GM19099 (cell line): ENCODE data around the gene GABRD.

ENCODE experiments used
- POLR2A ChIP-seq: IDR thresholded peaks from 3 replicates; pipeline ENCODE4 v1.6.1; 2011; ENCODE audit warnings: low read depth; ENCODE audit not compliant: insufficient read length; ENCODE audit errors: extremely low read depth

The GABRD gene

DNA sequence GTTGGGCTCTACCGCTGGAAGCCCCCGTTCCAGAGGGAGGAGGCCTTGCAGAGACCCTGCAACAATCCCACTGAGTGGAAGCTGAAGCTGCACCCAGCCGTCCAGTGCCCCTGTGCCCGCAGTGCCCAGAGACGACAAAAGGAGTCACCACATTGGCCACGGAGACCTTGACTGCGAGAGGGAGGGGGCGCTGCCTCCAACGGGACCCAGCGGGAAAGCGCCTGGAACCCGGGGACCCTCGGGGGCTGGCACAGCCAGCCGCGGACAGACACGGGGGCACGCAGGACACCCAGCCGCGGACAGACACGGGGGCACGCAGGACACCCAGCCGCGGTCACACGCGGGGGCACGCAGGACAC is 38.0 kb upstream of the GABRD start:
- no peak for TF ChIP-seq POLR2A

DNA sequence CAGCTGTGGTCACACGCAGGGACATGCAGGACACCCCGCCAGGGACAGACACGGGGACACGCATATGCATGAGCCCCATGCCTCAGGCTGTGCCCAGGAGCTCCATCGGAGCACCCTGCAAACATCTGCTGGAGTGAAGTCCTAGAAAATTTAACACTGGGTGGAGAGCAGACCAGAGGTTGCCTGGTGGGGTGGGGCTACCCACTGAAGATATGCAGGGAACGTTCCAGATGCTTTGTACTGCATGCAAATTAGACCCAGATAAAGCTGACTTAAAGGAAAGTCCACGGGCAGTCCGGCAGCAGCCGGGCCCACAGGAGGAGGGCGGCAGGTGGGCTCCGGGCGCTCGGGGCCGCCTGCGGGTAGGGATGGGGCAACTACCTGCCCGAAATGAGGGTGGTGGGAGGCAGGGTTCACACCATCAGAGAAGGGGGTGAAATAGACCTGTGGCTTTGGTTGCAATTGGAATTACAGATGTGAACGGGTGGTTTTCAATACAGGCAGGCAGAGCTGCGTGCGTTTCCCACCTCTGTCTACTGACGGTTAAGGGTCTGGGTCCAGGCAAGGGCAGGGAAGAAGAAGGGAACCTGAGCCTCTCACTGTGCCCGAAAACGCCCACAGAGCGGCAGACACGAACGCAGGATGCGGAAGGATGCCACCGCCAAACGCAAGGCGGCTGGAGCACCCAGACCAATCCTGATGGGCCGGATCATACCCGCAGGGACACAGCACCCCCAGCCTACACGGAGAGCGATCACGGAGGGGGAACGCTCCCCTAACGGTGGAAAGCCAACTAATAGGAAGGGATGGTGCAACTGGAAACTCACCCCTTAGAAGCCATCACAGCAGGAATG is 36.5 kb upstream of the GABRD start:
- TF ChIP-seq POLR2A: no peak

DNA sequence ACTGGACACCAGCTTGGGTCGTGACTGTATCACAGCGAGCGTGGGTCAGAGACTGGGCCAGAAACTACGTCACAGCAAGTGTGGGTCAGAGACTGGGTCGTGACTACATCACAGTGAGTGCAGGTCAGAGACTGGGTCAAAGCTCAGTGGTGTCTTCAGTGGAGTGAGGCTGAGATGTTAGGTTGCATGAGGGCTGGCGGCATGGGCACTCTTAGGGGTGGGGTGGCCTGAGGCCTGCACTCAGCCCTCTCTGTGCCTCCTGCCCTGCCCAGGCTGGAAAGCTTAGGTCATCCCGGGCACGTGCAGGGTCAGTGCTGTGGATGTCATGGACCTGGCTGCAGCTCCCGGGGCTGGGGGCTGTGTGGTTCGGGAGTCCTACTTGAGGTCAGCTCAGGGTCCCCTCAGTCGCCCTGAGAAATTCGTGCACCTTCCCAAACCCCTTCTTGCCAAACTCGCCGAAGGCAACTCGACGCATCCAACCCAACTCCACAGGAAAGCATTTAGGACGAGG is 34.5 kb upstream of the GABRD start:
- TF ChIP-seq POLR2A: no peak

DNA sequence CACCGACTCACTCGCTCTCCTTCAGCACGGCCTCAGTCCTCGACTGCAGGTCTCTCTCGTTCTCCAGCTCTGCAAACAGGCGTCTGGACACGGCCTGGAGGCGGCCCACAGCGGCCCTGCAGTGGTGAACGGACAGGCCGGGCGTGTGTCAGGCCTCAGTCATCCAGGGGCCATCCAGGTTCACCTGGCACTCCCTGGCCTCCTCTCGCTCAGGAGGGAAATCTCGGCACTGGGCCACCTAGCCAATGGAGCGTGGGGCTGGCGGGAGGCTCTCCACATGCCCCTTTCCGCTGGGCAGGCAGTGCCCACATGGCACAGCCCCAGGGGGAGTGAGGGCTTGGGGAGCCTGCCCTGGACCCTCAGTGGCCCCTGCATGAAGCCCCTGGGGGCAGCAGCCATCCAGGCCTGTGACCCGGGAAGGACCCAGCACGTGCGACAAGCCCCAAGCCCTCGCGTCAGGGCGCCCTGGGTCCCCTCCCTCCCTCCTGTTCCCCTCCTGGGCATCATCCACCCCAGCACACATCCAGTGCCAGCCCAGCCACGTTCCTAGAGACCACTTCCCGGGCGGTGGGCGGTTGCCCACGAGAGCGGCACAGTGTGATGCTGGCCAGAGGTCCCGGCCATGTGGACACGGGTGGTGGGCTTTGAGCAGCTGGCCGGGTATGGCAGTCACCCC is 33.6 kb upstream of the GABRD start:
- TF ChIP-seq POLR2A: no peak

DNA sequence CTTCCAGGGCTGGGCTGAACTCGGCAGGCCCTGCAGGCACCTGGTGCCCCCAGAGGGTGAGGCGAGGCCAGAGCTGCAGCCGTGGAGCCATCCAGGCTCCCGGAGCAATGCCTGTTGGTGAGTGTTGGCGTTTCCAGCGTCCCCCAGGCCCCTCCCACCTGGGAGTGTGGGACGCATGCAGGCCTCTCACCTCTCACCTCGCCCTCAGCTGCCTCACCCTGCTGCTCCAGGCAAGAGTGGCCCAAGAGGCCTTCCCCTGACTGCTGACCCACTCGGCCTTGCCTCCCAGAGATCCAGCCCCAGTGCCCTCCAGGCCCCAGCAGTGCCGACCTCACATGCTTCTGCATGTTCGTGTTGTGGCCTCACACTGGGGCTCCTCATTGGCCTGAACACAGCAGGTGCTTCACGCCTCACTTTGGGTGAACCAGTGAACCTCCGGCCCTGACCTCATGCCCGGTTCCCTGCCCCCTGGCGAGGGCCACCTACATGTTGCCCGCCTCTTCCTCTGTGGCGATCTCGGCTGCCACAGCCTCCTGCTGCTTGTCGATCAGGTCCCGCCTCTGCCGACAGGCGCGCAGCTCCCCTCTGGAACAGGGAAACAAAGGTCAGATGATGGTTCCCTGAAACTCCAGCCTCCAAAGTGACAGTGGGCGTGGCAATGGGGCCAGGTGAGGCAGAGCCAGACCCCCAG is 32.5 kb upstream of the GABRD start:
- no peak for TF ChIP-seq POLR2A

DNA sequence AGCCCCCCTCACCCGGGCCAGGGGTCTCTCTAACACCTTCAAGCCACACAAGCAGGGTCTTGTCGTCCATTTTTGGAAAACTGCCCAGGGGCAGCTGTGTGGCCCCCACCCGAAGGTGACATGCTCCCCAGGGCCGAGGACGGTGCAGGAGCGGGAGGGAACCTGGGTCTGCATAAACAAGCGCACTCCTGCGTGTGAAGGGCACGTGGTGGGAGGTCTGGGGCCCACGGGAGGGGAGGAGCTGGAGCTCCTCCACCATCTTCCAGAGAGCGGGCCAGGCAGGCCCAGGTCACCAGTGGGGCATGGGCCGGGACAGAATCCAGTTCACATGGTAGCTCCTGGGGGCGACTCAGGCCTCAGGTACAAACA is 32.0 kb upstream of the GABRD start:
- TF ChIP-seq POLR2A: no peak

DNA sequence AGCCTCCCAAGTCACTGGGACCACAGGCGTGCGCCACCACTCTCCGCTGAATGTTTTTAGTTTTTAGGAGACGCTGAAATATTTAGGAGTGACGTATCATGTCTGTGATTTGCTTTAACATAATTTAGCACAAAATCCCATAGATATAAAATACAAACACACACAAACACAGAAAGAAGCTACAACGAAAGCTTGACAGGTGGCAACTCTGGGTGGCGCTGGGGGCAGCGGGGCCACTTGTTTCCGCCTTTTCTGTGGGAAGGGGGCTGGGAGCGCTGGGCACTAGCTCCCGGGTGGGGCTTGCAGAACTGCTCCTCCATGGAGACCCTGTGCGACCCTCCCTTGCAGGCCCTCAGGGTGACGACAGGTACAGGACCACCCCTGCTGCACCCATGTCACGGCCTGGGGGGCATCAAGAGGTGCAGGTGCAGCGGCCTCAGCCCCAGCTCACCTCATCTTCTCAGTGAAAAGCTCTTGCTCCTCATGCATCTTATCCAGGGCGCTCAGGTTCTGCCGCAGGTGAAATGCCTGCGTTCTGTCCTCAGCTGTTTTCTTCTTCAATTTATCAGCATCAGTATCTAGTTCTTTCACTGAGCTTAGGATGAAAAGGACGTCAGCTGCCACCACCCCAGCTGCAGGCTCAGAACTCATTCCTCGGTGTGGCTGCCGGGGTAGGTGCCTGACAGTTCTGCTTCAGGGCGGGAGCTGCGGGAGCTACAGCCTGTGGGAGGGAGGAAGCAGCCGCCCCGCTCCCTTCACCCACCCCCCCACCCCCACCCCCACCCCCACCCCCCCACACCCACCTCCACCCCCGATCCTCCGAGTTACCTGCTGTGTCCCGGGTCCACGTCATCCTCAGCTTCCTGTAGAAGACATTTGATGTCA is 30.8 kb upstream of the GABRD start:
- no peak for TF ChIP-seq POLR2A

DNA sequence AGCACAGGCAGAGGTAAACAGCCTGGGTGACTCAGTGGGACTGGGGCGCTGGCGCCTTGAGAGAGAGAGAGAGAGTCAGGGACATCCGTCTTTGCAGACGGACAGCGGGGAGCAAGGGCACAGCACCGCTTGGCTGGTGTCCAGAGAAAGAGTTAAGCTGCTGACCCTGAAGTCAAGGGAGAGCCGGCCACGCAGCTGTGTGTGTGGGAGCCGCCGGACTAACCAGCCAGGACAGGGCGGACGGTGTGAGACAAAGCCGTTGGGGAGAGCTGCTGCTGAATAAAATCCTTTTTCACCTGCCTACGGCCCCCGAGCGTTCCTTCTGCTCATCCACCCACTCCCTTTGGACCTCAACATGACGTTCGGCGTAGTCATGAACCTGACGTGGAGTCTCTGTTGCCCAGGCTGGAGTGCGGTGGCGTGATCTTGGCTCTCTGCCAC is 30.0 kb upstream of the GABRD start:
- TF ChIP-seq POLR2A: no peak

DNA sequence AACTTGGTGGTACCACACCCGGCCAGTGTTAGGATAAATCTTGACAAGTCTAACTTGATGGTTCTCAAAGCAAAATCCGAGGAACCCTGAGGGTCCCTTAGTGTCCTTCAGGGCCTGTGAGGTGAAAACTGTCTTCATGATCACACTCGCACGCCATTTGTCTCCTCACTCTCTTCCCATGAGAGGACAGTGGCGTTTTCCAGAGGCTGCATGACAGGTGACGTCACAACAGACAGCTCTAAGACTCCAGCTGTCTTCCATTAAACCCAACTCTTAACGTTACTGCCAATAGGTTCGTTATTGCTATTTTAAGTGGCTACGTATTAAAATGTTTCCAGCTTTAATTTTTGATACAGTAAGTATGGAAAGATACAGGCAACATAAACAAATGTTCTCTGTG is 29.4 kb upstream of the GABRD start:
- TF ChIP-seq POLR2A: no peak

DNA sequence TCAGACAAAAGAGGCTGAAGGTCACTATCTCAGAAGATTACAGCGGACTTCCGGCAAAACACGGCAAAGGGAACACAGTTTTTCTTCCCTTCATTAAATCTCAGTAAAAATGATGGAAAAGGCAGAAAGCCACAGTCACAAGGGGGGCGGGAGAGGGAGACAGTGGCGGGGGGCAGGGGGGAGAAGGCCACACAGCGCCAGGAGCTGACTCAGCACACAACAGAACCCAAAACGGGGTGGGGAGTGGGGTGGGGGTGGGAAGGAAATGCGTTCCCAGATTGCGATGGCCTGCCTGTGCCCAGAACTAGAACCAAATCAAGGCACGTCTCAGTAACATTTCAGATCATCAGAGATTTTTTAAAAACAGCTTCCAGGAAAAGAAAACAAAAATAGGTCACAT is 28.9 kb upstream of the GABRD start:
- no peak for TF ChIP-seq POLR2A

DNA sequence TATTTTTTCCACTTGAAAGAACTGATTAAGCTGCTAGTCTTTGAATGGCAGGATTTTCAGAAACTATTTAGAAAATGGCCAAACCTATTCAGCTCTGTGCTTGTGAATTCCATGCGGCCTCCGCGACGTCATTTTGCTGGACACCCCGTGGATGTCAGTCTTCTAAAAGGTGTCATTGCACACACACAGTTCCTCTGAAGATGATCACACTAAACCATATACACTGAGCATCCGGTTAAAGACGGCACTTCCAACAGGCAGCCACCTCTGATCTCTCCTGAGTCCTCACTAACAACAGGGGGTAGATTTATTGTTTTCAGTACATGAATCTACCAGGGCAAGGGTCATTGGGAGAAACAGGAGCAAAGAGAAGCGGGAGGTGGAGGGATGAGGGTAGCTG is 24.6 kb upstream of the GABRD start:
- TF ChIP-seq POLR2A: no peak

DNA sequence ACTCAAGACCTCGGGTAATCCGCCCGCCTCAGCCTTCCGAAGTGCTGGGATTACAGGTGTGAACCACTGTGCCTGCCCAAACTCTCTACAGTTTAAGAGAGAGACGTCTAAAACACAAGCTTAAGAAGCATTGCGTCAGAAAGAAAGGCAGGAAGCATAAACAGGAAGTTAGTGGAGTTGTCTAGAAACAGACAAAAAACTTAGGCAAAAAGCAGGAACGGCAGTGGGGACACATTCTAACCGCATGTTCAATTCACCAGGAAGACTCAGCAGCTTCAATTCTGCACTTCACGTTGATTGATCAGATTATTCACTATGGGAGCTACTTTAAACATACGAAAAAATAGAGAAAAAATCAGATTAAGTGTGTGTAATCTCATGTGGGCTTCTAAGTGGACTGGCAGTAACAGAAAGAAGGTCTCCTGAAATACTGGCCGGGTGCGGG is 22.9 kb upstream of the GABRD start:
- TF ChIP-seq POLR2A: no peak

DNA sequence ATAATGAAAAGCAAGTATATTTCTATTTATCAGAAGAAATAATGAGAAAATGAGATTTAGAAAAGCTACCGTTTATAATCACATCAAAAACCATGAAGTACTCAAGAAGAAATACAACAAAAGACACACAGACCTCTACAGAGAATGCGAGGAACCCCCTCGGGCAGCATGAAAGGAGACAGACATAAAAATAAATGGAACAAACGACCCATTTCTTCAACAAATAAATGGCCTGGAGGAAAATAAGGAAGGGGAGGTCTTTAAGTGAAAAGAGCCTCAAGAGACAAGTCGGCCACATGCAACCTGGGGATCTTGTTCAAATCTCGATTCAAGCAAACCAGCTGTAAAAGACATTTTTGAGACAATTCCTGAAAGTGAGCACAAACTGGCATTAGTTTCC is 21.6 kb upstream of the GABRD start:
- no peak for TF ChIP-seq POLR2A

DNA sequence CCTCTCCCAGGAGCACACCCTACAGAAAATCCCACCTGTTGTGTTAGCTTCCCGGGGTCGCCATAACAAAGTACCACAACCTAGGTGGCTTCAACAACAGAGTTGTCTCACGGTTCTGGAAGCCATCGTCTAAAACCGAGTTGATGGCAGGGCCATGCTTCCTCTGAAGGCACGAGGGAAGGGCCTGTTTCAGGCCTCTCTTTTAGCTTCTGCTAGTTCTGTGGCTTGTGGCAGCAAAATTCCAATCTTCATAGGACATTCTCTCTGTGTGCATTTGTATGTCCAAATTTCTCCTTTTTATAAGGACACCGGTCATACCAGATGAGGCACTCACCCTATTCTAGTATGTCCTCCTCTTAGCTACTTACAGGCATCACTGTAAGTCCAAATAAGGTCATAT is 18.7 kb upstream of the GABRD start:
- no peak for TF ChIP-seq POLR2A

DNA sequence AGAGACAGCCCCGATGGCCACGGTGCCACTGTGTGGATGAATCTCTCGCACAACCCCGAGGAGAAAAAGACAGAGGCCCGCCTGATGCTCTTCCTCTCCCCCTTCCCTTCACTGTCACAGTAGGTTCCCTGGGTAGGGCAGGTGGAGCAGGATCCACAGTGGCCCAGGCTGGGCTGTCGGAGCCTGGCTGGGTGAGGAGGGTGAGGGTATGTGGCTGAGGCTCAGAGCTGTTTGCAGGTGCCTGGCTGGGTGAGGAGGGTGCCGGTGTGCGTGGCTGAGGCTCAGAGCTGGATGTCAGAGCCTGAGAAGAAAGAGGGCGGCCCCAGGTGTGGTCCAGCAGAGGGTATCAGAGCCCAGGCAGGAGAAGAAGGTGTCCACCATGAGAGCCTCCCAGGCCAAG is 18.3 kb upstream of the GABRD start:
- TF ChIP-seq POLR2A: no peak

DNA sequence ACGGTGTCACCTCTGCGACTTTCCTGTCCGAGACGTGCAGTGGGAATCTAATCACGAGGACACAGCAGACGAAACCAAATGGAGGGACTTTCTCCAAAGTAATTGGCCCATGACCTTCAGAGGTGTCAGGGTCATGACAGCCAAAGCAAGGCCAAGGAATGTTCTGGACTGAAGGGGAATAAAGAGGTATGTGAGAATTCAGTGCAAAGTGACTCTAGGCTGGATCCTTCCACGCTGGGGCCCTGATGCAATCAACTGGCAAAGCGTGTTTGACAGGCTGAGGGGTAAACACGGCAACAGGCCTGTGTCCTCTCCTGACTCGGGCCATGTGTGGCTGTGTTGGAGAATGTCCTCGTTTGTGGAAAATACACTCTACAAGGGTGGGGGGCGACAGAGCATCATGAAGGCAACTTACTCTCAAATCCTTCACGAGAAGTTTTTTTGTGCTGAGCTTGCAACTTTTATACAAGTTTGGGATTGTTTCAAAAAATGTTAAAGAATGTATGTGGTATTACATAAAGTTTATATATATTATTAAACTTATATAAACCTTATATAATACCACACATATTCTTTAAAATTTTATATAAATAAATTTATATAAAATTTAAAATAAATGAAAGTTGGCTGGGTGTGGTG is 17.3 kb upstream of the GABRD start:
- no peak for TF ChIP-seq POLR2A
